K562 (cell line): Measurements from ENCODE around the gene PAQR8. TPM values are rescaled to one million over a fixed set of nuclear protein-coding genes. Genes with fewer than 3 reads are reported as not detected.
A peak's percentile ranks its signal among the peaks of the same experiment; 100 is the strongest.

Experiments
- ATAC-seq: fragments of 200-7000 bp; cut with Tn5 transposase; 3 replicates; pipeline ENCODE4 v1.9.1; 2020; ENCODE audit warnings: moderate library complexity
- BruUV-seq: library from RNA; stranded (reverse); fragments of 400-500 nt; replicated peaks from 2 replicates; lab custom pipeline; 2021; lab: Mats Ljungman, UMichigan
- CTCF ChIA-PET: fragments of 300-600 bp; formaldehyde crosslinking; extraction: SDS; loops from one replicate; lab custom pipeline; 2021; ENCODE audit warnings: low intra/inter-chr PET ratio; lab: Yijun Ruan, JAX
- POLR2A ChIA-PET: fragments of 300-600, 350-650 bp; sonication (Branson Sonifier 250); formaldehyde crosslinking; extraction: SDS; loops from one replicate; lab custom pipeline; 2021; ENCODE audit warnings: antibody characterized with exemption, inconsistent platforms; lab: Yijun Ruan, JAX
- DNase-seq, 4 experiments: peaks; one replicate each; pipeline versions ENCODE4 v3.0.0 to v3.0.0-alpha.2; 2011 to 2018; ENCODE audit warnings: low spot score in 3 of 4, mixed read lengths in 3 of 4; ENCODE audit errors: extremely low read depth in 1 of 4
- FAIRE-seq: peaks from 2 replicates; lab custom pipeline; 2011; peaks lifted over from hg19 to GRCh38; lab: Jason Lieb, UNC
- H2AFZ ChIP-seq: 2 replicates; pipeline ENCODE4 v1.6.0; 2011; ENCODE audit warnings: low read depth, low read length, control low read depth, inconsistent platforms
- H3K27ac ChIP-seq: fragments of 200-600 bp; 3 replicates; pipeline ENCODE4 v1.8.0; 2011; ENCODE audit warnings: low read depth, mild to moderate bottlenecking, control low read depth, inconsistent platforms, low read length, moderate library complexity, mixed read lengths; ENCODE audit errors: extremely low read depth
- H3K27me3 ChIP-seq, 2 experiments: fragments of 300-600 bp in 1 of 2; 2 replicates in 1 of 2; 3 replicates in 1 of 2; pipeline versions ENCODE4 v1.6.0 to v1.8.0; 2011; ENCODE audit warnings: inconsistent platforms in 2 of 2, low read length in 2 of 2, mild to moderate bottlenecking in 1 of 2, mixed read lengths in 1 of 2, moderate library complexity in 1 of 2; ENCODE audit not compliant: control insufficient read depth in 2 of 2, insufficient read depth in 2 of 2
- H3K36me3 ChIP-seq: fragments of 300-600 bp; 3 replicates; pipeline ENCODE4 v1.8.0; 2011; ENCODE audit warnings: mild to moderate bottlenecking, low read length, inconsistent platforms; ENCODE audit not compliant: control insufficient read depth, insufficient read depth
- H3K4me1 ChIP-seq, 2 experiments: fragments of 200-600 bp in 1 of 2; replicated peaks in 1 of 2; 2 replicates in 1 of 2; 3 replicates in 1 of 2; pipeline versions ENCODE4 v1.5.1 to v1.8.0; 2011; ENCODE audit warnings: inconsistent platforms in 2 of 2, low read length in 2 of 2, mild to moderate bottlenecking in 1 of 2, mixed read lengths in 1 of 2, moderate library complexity in 1 of 2; ENCODE audit not compliant: control insufficient read depth in 2 of 2, insufficient read depth in 2 of 2
- H3K4me2 ChIP-seq: 2 replicates; pipeline ENCODE4 v1.6.1; 2011; ENCODE audit warnings: low read length, control low read depth, inconsistent platforms, mixed read lengths; ENCODE audit not compliant: insufficient read depth
- H3K4me3 ChIP-seq: fragments of 200-600 bp; sonication (generic), shearing (Covaris generic); 2 replicates; pipeline ENCODE4 v1.5.1; 2016; ENCODE audit warnings: control low read depth, inconsistent platforms
- H3K79me2 ChIP-seq: fragments of 200-600 bp; 3 replicates; pipeline ENCODE4 v1.8.0; 2011; ENCODE audit warnings: low read length, inconsistent platforms; ENCODE audit not compliant: control insufficient read depth, insufficient read depth
- H3K9ac ChIP-seq, 2 experiments: 2 replicates each; pipeline versions ENCODE4 v1.6.0 to v1.6.1; 2011; ENCODE audit warnings: low read depth in 2 of 2, low read length in 2 of 2, control low read depth in 1 of 2, inconsistent platforms in 1 of 2, mild to moderate bottlenecking in 1 of 2, mixed read lengths in 1 of 2; ENCODE audit not compliant: insufficient read depth in 1 of 2
- H3K9me1 ChIP-seq: one replicate; pipeline ENCODE4 v1.6.0; 2011; ENCODE audit warnings: inconsistent platforms, mild to moderate bottlenecking, low read length, moderate library complexity; ENCODE audit not compliant: control insufficient read depth, insufficient read depth
- H3K9me3 ChIP-seq: replicated peaks from 2 replicates; pipeline ENCODE4 v1.5.1; 2011; ENCODE audit warnings: low read depth, low read length, inconsistent platforms; ENCODE audit not compliant: control insufficient read depth, insufficient read depth
- H4K20me1 ChIP-seq: replicated peaks from 2 replicates; pipeline ENCODE4 v1.6.1; 2011; ENCODE audit warnings: low read length, inconsistent platforms, mixed read lengths; ENCODE audit not compliant: control insufficient read depth, insufficient read depth
- CEBPB ChIP-seq: fragments of 450-650 bp; IDR thresholded peaks from 2 replicates; pipeline ENCODE4 v1.6.1; 2016; ENCODE audit warnings: missing genetic modification characterization, missing compliant biosample characterization
- CEBPG ChIP-seq, 3 experiments: fragments of 200-800 bp in 1 of 3; sonication (Bioruptor generic) in 1 of 3; sonication (generic) in 1 of 3; formaldehyde crosslinking in 1 of 3; IDR thresholded peaks in 2 of 3; conservative IDR thresholded peaks in 1 of 3; 2 replicates each; pipeline versions ENCODE4 v1.6.1 to v1.8.0; 2016 to 2022; ENCODE audit warnings: missing compliant biosample characterization in 2 of 3, missing genetic modification characterization in 2 of 3, mild to moderate bottlenecking in 1 of 3, missing genetic modification reagents in 1 of 3
- PHB ChIP-seq: fragments of 250-450 bp; sonication (Bioruptor Pico); IDR thresholded peaks from 2 replicates; pipeline ENCODE4 v1.5.0; 2021
- ZFX ChIP-seq: sonication (generic); formaldehyde crosslinking; IDR thresholded peaks from 2 replicates; pipeline ENCODE4 v1.8.0; 2022; ENCODE audit warnings: mild to moderate bottlenecking, missing genetic modification reagents, moderate library complexity
- ZNF436 ChIP-seq: fragments of 250-450, 450-650 bp; sonication (Bioruptor Pico); formaldehyde crosslinking; IDR thresholded peaks from 2 replicates; pipeline ENCODE4 v1.7.0; 2020; ENCODE audit warnings: mild to moderate bottlenecking
- WGBS: fragments of 100-300 bp; shearing (Covaris generic); methylation state at CpG from one replicate; pipeline ENCODE4 v1.1.6; 2016; ENCODE audit warnings: low coverage, mixed read lengths; ENCODE audit not compliant: insufficient coverage; ENCODE audit errors: missing lambda C conversion rate; 5-methylcytosine and 5-hydroxymethylcytosine counted together
- in situ Hi-C: fragments of 300-500 bp; cut with MboI; formaldehyde crosslinking; loops from 4 replicates; pipeline ENCODE4 v1.15.0; 2018; ENCODE audit warnings: inconsistent platforms, mixed read lengths
- intact Hi-C: fragments of 100-400 bp; cut with micrococcal nuclease; formaldehyde crosslinking; loops from 2 replicates; pipeline ENCODE4 v1.14.2; 2022
- polyA plus RNA-seq, 8 experiments: library from polyadenylated mRNA; depleted of rRNA in 4 of 8; stranded (reverse) in 5 of 8; unstranded in 3 of 8; fragments of >200 nt; fragmentation: Nextera tagmentation in 2 of 8; fragmentation: Illumina TruSeq in 1 of 8; extraction: Ambion mirVana in 2 of 8; extraction: Trizol in 1 of 8; gene quantifications; 2 replicates each; pipeline versions ENCODE4 v1.2.1 to v1.2.3, GENCODE V29; 2011 to 2014; ENCODE audit warnings: inconsistent platforms in 1 of 8, missing spikeins in 1 of 8
- total RNA-seq, 7 experiments: library from RNA; depleted of rRNA in 6 of 7; stranded (reverse); fragments of >200 nt in 6 of 7; fragmentation: Illumina TruSeq in 2 of 7; extraction: Trizol in 2 of 7; gene quantifications; 2 replicates each; pipeline versions ENCODE4 v1.2.1 to v1.2.3, GENCODE V29; 2011 to 2021; ENCODE audit warnings: low replicate concordance in 1 of 7
- TF ChIP-seq, protein P1 (sequence below): fragments of 450-650 bp; IDR thresholded peaks from 2 replicates; pipeline ENCODE4 v1.6.1; 2017; ENCODE audit warnings: antibody characterized with exemption, mild to moderate bottlenecking

PAQR8 gene
- total and polyA plus RNA-seq, 9 of the 15 experiments (the other 6 are each of a cell fraction or from before 2014, with no cell fraction given) = 1.4 to 10.2 (median 3.5) TPM

DNA sequence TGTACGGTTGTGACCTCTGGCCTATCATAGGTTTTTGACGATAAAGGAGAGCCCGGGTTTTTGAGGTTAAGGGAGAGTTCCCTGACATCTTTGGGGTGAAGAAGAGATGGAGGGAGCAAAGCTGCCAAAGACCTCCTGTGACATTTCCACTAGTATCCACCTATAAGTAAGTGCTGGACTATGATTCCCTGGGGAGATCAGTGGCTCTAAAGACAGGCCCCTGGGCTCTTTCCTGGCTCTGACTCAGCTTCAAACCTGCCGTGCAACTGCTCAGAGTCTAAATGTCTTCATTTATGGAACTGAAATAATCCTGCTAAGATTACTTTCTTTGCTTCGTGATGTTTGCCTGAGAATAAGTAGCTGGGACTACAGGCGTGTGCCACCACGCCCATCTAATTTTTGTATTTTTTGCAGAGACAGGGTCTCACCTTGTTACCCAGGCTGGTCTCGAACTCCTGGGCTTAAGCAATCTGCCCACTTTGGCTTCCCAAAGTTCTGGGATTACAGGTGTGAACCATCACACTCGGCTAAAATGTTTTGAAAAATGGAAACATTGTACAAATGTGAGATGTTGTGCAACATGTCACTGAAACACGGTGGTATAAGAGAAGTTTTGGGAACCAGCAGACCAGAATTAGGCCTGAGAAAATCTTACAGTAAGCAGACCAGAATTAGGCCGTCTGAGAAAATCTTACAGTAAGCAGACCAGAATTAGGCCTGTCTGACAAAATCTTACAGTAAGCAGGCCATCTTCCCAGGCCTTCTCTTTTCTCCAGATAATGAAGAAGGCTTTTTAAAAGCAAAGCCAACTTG lies 1.1 kb upstream of the PAQR8 start:
- Histone ChIP-seq H3K4me2 (peak overlapping the region; percentile 85; the same call in 1 of the 2 replicates), H3K4me1 (peaks cover 24 to 39% of the 10 kb centered on the region in 2 experiments), H2AFZ (peak overlapping the region; percentile 94), H3K79me2 (peaks cover 41% of the 10 kb centered on the region), H3K4me3 (no peak overlapping the region), H3K36me3 (peaks cover 6% of the 10 kb centered on the region; the same call in 1 of the 3 replicates), H3K9me3 (no peaks in the 10 kb centered on the region), H3K9me1 (no peaks in the 10 kb centered on the region), H3K9ac (peak overlapping the region; percentile 53 to 77; a peak in 3 of 4 replicates), H3K27ac (peak overlapping the region; percentile 78; the same call in 2 of the 3 replicates), H3K27me3 (no peaks in the 10 kb centered on the region), H4K20me1 (no peaks in the 10 kb centered on the region)
- TF ChIP-seq ZFX (CRISPR knock-in tag) (peak; percentile 46), PHB (CRISPR knock-in tag) (no peak), ZNF436 (CRISPR knock-in tag) (no peak), CEBPB (tag) (peak; percentile 82), CEBPG (CRISPR knock-in tag; IDR thresholded peaks at IDR 0.05) (no peak), CEBPG (tag; conservative IDR thresholded peaks at IDR 0.05 in 1 of 2, IDR thresholded peaks at IDR 0.05 in 1 of 2) (peak; percentile 47 to 64; a peak in 3 of 4 replicates)
- TF ChIP-seq, protein P1, sequence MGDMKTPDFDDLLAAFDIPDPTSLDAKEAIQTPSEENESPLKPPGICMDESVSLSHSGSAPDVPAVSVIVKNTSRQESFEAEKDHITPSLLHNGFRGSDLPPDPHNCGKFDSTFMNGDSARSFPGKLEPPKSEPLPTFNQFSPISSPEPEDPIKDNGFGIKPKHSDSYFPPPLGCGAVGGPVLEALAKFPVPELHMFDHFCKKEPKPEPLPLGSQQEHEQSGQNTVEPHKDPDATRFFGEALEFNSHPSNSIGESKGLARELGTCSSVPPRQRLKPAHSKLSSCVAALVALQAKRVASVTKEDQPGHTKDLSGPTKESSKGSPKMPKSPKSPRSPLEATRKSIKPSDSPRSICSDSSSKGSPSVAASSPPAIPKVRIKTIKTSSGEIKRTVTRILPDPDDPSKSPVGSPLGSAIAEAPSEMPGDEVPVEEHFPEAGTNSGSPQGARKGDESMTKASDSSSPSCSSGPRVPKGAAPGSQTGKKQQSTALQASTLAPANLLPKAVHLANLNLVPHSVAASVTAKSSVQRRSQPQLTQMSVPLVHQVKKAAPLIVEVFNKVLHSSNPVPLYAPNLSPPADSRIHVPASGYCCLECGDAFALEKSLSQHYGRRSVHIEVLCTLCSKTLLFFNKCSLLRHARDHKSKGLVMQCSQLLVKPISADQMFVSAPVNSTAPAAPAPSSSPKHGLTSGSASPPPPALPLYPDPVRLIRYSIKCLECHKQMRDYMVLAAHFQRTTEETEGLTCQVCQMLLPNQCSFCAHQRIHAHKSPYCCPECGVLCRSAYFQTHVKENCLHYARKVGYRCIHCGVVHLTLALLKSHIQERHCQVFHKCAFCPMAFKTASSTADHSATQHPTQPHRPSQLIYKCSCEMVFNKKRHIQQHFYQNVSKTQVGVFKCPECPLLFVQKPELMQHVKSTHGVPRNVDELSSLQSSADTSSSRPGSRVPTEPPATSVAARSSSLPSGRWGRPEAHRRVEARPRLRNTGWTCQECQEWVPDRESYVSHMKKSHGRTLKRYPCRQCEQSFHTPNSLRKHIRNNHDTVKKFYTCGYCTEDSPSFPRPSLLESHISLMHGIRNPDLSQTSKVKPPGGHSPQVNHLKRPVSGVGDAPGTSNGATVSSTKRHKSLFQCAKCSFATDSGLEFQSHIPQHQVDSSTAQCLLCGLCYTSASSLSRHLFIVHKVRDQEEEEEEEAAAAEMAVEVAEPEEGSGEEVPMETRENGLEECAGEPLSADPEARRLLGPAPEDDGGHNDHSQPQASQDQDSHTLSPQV = peak; percentile 19; the same call in 1 of the 2 replicates
- ChIA-PET POLR2A (interaction anchor here (1.1 to 1.5 kb wide), 2 partner anchors 9 kb away, joined by 3 to 6 read pairs; no protein-coding TSS in a partner anchor), CTCF (no interaction called here)
- ATAC-seq = no peak; the same call in 2 of the 3 replicates
- peak in 2 of 4 experiments; percentile 29 to 46 for DNase-seq
- FAIRE-seq = no peak
- BruUV-seq = no TSS peak
- in situ Hi-C loops (no loop called here), intact Hi-C loops (loop anchor here (5.0 kb wide), 2 partner anchors 44 to 59 kb away; no protein-coding TSS in a partner anchor)
- WGBS = 43% methylated on average over 11 of the region's 11 CpGs
